Gastroesophageal sphincter (tissue), 4 donors: ENCODE measurements around the gene ASB2. TPM values are rescaled to one million over a fixed set of nuclear protein-coding genes. Genes with fewer than 3 reads are reported as not detected.

Source experiments
- ATAC-seq: fragments of 150-250 bp; one replicate; pipeline ENCODE4 v1.9.1; 2016; ENCODE audit warnings: mild to moderate bottlenecking, moderate library complexity
- H3K27ac ChIP-seq, 4 donors: fragments of 200-600 bp; sonication (generic) in 3 of 4; 1 replicate in 3 of 4; 2 replicates in 1 of 4; pipeline ENCODE4 v1.5.1; 2016 to 2019
- H3K27me3 ChIP-seq: fragments of 200-600 bp; sonication (generic); one replicate; pipeline ENCODE4 v1.5.1; 2019
- H3K36me3 ChIP-seq, 2 donors: fragments of 200-600 bp; sonication (generic); one replicate each; pipeline ENCODE4 v1.5.1; 2019; ENCODE audit warnings: control low read depth in 1 of 2
- H3K4me1 ChIP-seq, 3 donors: fragments of 200-600 bp; sonication (generic); 1 replicate in 2 of 3; 2 replicates in 1 of 3; pipeline ENCODE4 v1.5.1; 2016 to 2019; ENCODE audit warnings: control low read depth in 2 of 3
- H3K4me3 ChIP-seq, 2 donors: fragments of 200-600 bp; sonication (generic); one replicate each; pipeline ENCODE4 v1.5.1; 2019; ENCODE audit warnings: mild to moderate bottlenecking in 1 of 2, moderate library complexity in 1 of 2
- H3K9me3 ChIP-seq, 3 donors: fragments of 200-600 bp; sonication (generic); one replicate each; pipeline ENCODE4 v1.5.1; 2017 to 2019; ENCODE audit warnings: control low read depth in 2 of 3
- CTCF ChIP-seq, 4 experiments: fragments of 200-600 bp in 2 of 4; fragments of 450-650 bp in 2 of 4; sonication (generic) in 1 of 4; IDR thresholded peaks; one replicate each; pipeline ENCODE4 v1.5.1; 2017 to 2019; ENCODE audit warnings: antibody characterized with exemption in 4 of 4, mild to moderate bottlenecking in 2 of 4, moderate library complexity in 2 of 4
- EP300 ChIP-seq: sonication (generic); formaldehyde crosslinking; IDR thresholded peaks from one replicate; pipeline ENCODE4 v1.6.1; 2017; ENCODE audit warnings: antibody characterized with exemption, mild to moderate bottlenecking
- POLR2A ChIP-seq, 2 donors: fragments of 450-650 bp; IDR thresholded peaks; one replicate each; pipeline ENCODE4 v1.6.1; 2017; ENCODE audit warnings: antibody characterized with exemption in 2 of 2, mild to moderate bottlenecking in 2 of 2, moderate library complexity in 1 of 2
- POLR2AphosphoS5 ChIP-seq: sonication (generic); formaldehyde crosslinking; IDR thresholded peaks from one replicate; pipeline ENCODE4 v1.6.1; 2017; ENCODE audit warnings: antibody characterized with exemption
- WGBS, 2 donors: methylation state at CpG; one replicate each; pipeline ENCODE4 v1.1.5; 2018; ENCODE audit warnings: low coverage in 1 of 2; 5-methylcytosine and 5-hydroxymethylcytosine counted together
- total RNA-seq, 4 donors: library from RNA; depleted of rRNA; stranded (reverse); fragments of >200 nt; gene quantifications; one replicate each; pipeline ENCODE4 v1.1.0, GENCODE V29; 2016

Gene ASB2
- total RNA-seq: 100 to 1,000 TPM; 118 to 208 (median 120) TPM

GRCh38 chr14:93976477-93977057, at the start of gene ASB2:
Gene ASB2, minus strand, starts transcription at chr14:93976570. Its CDS starts 12,031 bp downstream, at chr14:93964539.
- no peaks in the 10 kb centered on the region for H3K36me3 ChIP-seq
- no peaks in the 10 kb centered on the region for H3K27me3 ChIP-seq
- H3K4me3 ChIP-seq: peak within 1 kb of the TSS; percentile 47 to 69
- H3K4me1 ChIP-seq: peaks cover 9 to 83% (median 9%) of the 10 kb centered on the region in 3 donors
- peak within 1 kb of the TSS; percentile 87 to 99 (median 92) for H3K27ac ChIP-seq
- TF ChIP-seq POLR2AphosphoS5 (peak; percentile 97), CTCF (IDR thresholded peaks at IDR 0.05) (no peak), POLR2A (IDR thresholded peaks at IDR 0.05) (peak; percentile 68 to 76), EP300 (no peak)
- ATAC-seq: peak; percentile 74
- WGBS, 2 donors: 2 to 18% methylated on average over 5 to 7 of the region's 12 CpGs
- no peaks in the 10 kb centered on the region for H3K9me3 ChIP-seq

- no peaks in the 10 kb centered on the region for H3K9me3 ChIP-seq
- ATAC-seq: no peak
- TF ChIP-seq EP300 (no peak), CTCF (IDR thresholded peaks at IDR 0.05) (no peak), POLR2AphosphoS5 (no peak), POLR2A (IDR thresholded peaks at IDR 0.05) (no peak)
- H3K27ac ChIP-seq: no peak overlapping the region
- H3K4me3 ChIP-seq: peak overlapping the region in 1 of 2 donors; percentile 80
- WGBS, 2 donors: 27 to 29% methylated on average over 5 to 6 of the region's 6 CpGs
- H3K27me3 ChIP-seq: no peaks in the 10 kb centered on the region
- H3K4me1 ChIP-seq: peaks cover 0 to 21% (median 8%) of the 10 kb centered on the region in 3 donors
- H3K36me3 ChIP-seq: no peaks in the 10 kb centered on the region
Measured at GRCh38 chr14:94025720-94026119, 49.4 kb upstream of the ASB2 start.

- ATAC-seq: no peak
- Histone ChIP-seq H3K27ac (no peak overlapping the region), H3K27me3 (no peaks in the 10 kb centered on the region), H3K4me1 (peaks cover 0 to 21% (median 8%) of the 10 kb centered on the region in 3 donors), H3K36me3 (no peaks in the 10 kb centered on the region), H3K4me3 (no peak overlapping the region), H3K9me3 (no peaks in the 10 kb centered on the region)
- 100% methylated on average over 1 of the region's 2 CpGs for WGBS, 2 donors
- TF ChIP-seq EP300 (no peak), POLR2A (IDR thresholded peaks at IDR 0.05) (no peak), CTCF (IDR thresholded peaks at IDR 0.05) (no peak), POLR2AphosphoS5 (no peak)
Measured at GRCh38 chr14:94024549-94024948, 48.2 kb upstream of the ASB2 start.

DNA sequence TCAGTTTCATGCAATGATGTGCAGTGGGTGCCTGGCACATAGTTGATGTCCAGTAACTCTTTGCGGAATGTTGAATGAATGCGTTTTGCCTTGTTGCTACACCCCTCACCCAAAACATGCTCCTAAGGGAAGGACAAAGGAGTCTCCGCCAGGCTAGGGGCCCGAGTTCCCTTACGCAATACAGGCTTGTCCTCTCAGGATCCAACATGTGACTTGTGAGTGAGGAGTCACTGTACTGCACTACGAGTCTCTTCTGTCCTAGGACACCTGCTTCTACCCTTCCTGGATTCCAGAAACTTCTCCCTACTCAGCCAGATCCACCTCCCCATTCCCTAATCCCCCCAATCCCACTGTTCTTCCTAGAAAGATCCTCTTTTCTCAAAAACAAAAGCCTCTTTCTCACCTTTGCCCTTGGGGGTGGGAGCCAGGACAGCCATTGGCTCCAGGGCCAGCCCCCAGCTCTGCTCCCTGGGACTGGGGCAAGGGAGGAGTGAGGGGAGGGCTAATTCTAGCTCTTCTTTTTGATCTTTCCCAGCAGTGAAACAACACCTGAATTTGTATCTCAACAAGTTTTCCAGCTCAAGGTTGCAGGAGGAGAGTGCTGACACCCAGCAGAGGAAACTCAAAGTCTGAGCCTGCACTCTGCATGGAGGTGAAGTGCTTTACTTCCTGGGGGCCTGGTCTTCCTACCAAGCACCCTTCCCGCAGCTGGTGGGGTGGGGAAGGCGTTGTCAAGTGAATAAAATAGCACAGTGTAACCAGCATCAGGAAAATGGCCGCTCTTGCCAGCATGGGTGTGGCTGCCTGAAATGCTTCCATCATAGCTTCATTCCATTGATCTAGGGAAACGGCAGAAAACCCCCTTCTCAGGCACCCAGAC, 46.4 kb upstream of the ASB2 start:
- no peaks in the 10 kb centered on the region for H3K27me3 ChIP-seq
- peaks cover 0 to 19% (median 8%) of the 10 kb centered on the region in 3 donors for H3K4me1 ChIP-seq
- no peaks in the 10 kb centered on the region for H3K9me3 ChIP-seq
- TF ChIP-seq POLR2A (IDR thresholded peaks at IDR 0.05) (no peak), POLR2AphosphoS5 (no peak), EP300 (no peak), CTCF (IDR thresholded peaks at IDR 0.05) (no peak)
- WGBS, 2 donors: 79 to 80% methylated on average over 2 to 8 of the region's 10 CpGs
- no peak overlapping the region for H3K27ac ChIP-seq
- no peak overlapping the region for H3K4me3 ChIP-seq
- H3K36me3 ChIP-seq: no peaks in the 10 kb centered on the region
- no peak for ATAC-seq
